Measurements from ENCODE around the gene ZFP36L2. TPM values are rescaled to one million over a fixed set of nuclear protein-coding genes. Genes with fewer than 3 reads are reported as not detected.

Gene ZFP36L2
- total and polyA plus RNA-seq, 2 experiments from 2014 or later: 37.9 to 38.4 TPM

GRCh38 chr2:43239981-43240765, 13.8 kb upstream of the ZFP36L2 start:
- Mint-ChIP-seq H3K27ac (no peak overlapping the region), H3K9me3 (no peaks in the 10 kb centered on the region; the same call in 2 of the 3 replicates), H3K36me3 (ENCODE audit: low read depth) (no peaks in the 10 kb centered on the region; the same call in 2 of the 3 replicates), H3K27me3 (ENCODE audit: insufficient read depth, low read depth, poor library complexity) (peaks cover 6% of the 10 kb centered on the region), H3K4me3 (no peak overlapping the region; the same call in 2 of the 3 replicates), H3K4me1 (peaks cover 7% of the 10 kb centered on the region; the same call in 2 of the 3 replicates)
- DNase-seq (ENCODE audit: low spot score) (peak; percentile 67), ATAC-seq (peak; percentile 75)
- no peaks in the 10 kb centered on the region for H4K20me1 ChIP-seq (replicated peaks; ENCODE audit: insufficient read depth)
- no peak overlapping the region for H3K27ac ChIP-seq (ENCODE audit: low read depth)
- H3K4me3 ChIP-seq: no peak overlapping the region
- H3K27me3 ChIP-seq (ENCODE audit: insufficient read depth): no peaks in the 10 kb centered on the region
- TF ChIP-seq ZNF331 (CRISPR knock-in tag; IDR thresholded peaks at IDR 0.05; ENCODE audit: low read depth) (no peak), CTCF (conservative IDR thresholded peaks at IDR 0.05; ENCODE audit: low read depth in 2 of 2) (peak; percentile 49 to 69), REST (IDR thresholded peaks at IDR 0.05; ENCODE audit: unreplicated experiment) (no peak)
- no peaks in the 10 kb centered on the region for H3K79me2 ChIP-seq (replicated peaks; ENCODE audit: insufficient read depth)
- H2AFZ ChIP-seq: no peak overlapping the region
- H3K36me3 ChIP-seq (ENCODE audit: insufficient read depth): no peaks in the 10 kb centered on the region
- 0 out of 2 replicates have a peak, but pooled peaks cover 7% of the 10 kb centered on the region for H3F3A ChIP-seq (replicated peaks; ENCODE audit: low read depth)
- H3K4me1 ChIP-seq (ENCODE audit: insufficient read depth): no peaks in the 10 kb centered on the region; the same call in 1 of the 2 replicates
- no peaks in the 10 kb centered on the region for H3K9me2 ChIP-seq (ENCODE audit: insufficient read depth)
- no peak overlapping the region for H3K4me2 ChIP-seq

- Mint-ChIP-seq H3K9me3 (no peaks in the 10 kb centered on the region; the same call in 2 of the 3 replicates), H3K27me3 (ENCODE audit: insufficient read depth, low read depth, poor library complexity) (peaks cover 6% of the 10 kb centered on the region), H3K4me3 (no peak overlapping the region), H3K4me1 (peaks cover 7% of the 10 kb centered on the region; the same call in 2 of the 3 replicates), H3K36me3 (ENCODE audit: low read depth) (no peaks in the 10 kb centered on the region; the same call in 2 of the 3 replicates), H3K27ac (no peak overlapping the region)
- no peak for ATAC-seq
- no peak overlapping the region for H3K4me3 ChIP-seq
- no peak for DNase-seq (ENCODE audit: low spot score)
- H3K27ac ChIP-seq (ENCODE audit: low read depth): no peak overlapping the region
- H4K20me1 ChIP-seq (replicated peaks; ENCODE audit: insufficient read depth): no peaks in the 10 kb centered on the region
- H2AFZ ChIP-seq: no peak overlapping the region
- 0 out of 2 replicates have a peak, but pooled peaks cover 7% of the 10 kb centered on the region for H3F3A ChIP-seq (replicated peaks; ENCODE audit: low read depth)
- no peaks in the 10 kb centered on the region for H3K36me3 ChIP-seq (ENCODE audit: insufficient read depth)
- H3K9me2 ChIP-seq (ENCODE audit: insufficient read depth): no peaks in the 10 kb centered on the region
- H3K27me3 ChIP-seq (ENCODE audit: insufficient read depth): no peaks in the 10 kb centered on the region
- no peak overlapping the region for H3K4me2 ChIP-seq
- no peaks in the 10 kb centered on the region; the same call in 1 of the 2 replicates for H3K4me1 ChIP-seq (ENCODE audit: insufficient read depth)
- H3K79me2 ChIP-seq (replicated peaks; ENCODE audit: insufficient read depth): no peaks in the 10 kb centered on the region
- TF ChIP-seq ZNF114 (CRISPR knock-in tag; IDR thresholded peaks at IDR 0.05): no peak
- no peak for TF ChIP-seq ETS1 (IDR thresholded peaks at IDR 0.05)
- no peak for TF ChIP-seq ZNF331 (CRISPR knock-in tag; IDR thresholded peaks at IDR 0.05; ENCODE audit: low read depth)
- no peak for TF ChIP-seq CREB1 (CRISPR knock-in tag; IDR thresholded peaks at IDR 0.05; ENCODE audit: low read depth)
- no peak for TF ChIP-seq JUNB (IDR thresholded peaks at IDR 0.05; ENCODE audit: unreplicated experiment)
- no peak for TF ChIP-seq REST (IDR thresholded peaks at IDR 0.05; ENCODE audit: unreplicated experiment)
Observed at GRCh38 chr2:43238813-43239212, 12.4 kb upstream of the ZFP36L2 start.

Measured in GM23338 (cell line).